DMS53 treated with DMSO at 0.1 percent for 48 hours (cell line): ENCODE results near the gene CRYBA4.
A peak's percentile ranks its signal among the peaks of the same experiment; 100 is the strongest.

ENCODE experiments used
- DNase-seq: peaks from one replicate; lab custom pipeline; 2025; ENCODE audit not compliant: unreplicated experiment; lab: John Stamatoyannopoulos, UW

The CRYBA4 gene

DNA sequence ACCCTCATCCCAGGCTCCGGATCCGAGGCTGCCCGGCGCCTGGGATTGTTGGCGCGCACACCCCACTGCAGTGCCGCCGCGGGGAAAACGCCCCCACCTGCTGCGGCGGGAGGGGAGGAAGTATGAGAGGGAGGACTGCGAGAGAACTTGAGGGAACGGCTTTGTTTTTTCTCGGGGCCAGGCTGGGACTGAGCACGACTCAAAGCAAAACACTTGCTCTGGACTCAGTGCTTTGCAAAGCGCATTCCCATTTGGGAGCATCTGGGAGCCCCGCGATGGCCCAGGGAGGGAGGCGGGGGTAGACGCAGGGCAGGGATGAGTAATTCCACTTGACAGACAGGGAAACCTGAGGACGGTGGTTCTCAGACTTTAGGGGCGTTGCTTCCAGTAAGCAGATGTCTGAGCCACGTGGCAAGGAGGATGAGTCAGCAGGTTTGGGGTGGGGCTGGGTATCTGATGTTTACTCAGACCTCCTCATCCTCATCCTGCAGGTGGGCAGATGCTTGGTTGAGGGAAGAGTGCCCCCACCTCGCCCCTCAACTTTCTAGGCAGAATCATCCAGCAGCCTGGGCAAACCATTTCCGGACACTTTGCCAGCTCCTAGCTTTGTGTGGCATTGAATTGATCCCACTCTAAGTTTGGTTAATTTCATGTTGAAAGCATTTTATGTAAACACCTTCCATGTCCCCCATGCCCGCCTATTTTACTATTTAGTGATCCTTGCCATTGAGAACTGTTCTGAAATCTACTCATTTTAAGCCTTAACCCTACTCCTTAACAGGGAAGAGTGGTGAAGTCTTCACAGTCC, 37.1 kb downstream of the CRYBA4 start:
- DNase-seq, result peak; percentile 53

DNA sequence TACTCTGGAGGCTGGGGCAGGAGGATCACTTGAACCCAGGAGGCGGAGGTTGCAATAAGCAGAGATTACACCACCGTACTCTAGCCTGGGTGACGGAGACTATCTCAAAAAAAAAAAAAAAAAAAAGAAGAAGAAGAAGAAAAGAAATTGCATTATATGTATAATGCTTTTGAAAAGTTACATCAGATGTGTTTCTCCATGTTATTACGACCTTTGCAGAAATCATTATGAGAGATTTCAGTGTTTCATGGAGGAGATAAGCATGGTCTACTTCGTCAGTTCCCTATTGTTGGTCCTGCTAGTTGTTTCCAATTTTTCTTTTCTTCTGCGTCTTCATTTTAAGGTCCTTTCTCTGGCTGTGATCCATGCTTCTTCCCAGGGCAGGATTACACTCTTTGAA, 38.6 kb downstream of the CRYBA4 start:
- no peak for DNase-seq

DNA sequence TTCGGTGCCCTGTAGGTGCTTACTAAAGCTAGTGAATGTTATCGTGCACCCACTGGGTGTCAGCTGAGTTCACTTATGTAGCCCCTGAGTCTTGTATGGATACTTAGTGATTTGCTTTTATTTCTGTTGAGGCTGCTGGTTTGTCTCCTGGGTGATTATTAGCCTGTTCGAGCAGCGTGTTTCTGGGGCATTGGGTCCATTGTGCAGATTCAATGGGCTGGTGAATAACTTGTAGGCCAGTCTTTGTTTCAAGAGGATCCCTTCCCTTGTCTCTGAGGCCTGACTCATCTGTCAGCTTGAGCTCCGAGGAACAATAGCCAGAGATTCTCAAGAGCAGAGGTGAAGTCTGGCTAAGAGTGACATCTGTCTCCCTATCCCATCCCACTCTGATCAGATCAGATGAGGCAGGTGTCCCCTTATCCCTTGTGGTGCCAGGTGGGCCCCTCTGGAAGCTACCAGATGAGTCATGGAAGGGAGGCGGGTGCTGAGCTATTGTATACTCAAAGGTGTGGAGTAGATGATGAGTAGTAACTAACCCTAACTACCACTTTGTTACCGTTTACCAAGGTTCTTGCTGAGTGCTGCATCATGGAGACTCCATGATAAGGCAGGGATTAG, 39.3 kb downstream of the CRYBA4 start:
- peak; percentile 76 for DNase-seq

DNA sequence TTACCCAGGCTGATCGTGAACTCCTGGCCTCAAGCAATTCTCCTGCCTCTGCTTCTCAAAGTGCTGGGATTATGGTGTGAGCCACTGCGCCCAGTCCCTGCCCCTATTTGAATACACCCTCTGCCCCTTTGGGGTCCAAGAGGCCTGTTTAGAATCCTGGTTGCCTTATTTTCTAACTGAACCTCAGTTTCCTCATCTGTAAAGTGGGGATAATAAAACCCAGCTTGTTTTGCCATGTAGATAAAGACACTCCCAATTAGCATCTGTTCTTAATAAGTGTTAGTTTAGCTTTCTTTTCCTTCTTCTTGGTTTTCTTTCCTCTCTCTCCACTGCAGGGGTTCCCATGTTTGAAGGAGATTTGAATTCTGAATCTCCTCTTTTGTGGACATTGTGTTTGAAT, 40.4 kb downstream of the CRYBA4 start:
- no peak for DNase-seq

DNA sequence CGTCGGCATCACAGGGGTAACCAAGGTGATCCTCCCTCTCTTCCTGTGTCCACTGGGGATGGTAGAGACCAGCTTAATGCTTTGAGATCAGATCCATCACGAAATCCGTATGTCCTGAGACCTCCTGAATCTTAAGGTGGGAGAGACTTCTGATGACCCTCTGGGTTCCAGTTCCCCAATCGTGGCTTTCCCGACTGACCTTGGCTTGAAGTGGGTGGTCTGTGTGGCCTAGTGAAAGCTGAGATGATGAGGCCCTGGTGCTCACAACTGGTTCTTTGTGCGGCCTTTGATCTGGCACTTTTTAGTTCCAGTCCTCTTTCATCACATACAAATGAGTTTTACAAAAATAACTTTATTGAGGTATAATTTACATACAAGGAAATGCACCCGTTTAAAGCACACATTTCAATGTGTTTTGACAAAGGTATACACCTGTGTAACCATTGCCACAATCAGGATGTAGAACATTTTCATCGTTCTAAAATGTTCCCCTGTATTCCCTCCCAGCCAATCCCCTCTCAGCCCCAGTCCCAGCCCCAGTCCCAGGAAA, 41.7 kb downstream of the CRYBA4 start:
- DNase-seq, result no peak

DNA sequence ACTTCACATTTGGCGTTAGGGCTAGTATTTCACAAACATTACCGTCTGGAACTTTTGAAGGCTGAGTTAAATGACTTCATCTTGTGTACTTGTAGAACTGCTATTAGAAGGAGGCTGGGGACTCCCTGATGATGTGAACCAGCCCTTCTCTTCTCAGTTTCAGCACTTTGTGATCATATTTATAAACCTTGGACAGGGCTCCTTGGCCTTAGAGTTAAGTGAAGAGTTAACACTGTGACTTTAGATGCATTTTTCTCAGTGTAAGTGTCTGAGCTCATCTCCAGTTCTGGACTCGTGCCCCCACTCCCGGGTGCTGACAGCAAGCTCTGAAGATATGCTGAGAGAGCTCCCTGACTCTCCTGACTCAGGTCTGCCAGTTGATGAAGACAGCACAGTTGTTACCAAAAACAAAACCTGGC, 44.1 kb downstream of the CRYBA4 start:
- no peak for DNase-seq

DNA sequence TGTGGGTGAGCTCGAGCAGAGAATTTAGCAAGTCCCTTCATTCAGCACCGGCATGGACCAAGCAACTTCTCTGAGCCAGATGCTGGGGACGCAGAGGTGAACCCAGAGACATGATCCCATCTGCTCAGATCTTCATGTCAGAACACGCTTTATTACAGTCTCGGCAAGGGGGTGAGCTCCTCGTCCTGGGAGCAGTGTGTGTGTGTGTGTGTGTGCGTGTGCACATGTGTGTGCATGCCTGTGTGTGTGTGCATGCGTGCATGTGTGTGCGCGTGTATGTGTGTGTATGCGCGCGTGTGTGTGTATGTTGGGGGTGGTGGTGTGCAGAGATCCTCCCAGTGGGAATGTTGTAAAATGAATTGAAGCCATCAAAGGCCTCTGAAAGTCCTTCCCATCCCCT, 45.4 kb downstream of the CRYBA4 start:
- no peak for DNase-seq

DNA sequence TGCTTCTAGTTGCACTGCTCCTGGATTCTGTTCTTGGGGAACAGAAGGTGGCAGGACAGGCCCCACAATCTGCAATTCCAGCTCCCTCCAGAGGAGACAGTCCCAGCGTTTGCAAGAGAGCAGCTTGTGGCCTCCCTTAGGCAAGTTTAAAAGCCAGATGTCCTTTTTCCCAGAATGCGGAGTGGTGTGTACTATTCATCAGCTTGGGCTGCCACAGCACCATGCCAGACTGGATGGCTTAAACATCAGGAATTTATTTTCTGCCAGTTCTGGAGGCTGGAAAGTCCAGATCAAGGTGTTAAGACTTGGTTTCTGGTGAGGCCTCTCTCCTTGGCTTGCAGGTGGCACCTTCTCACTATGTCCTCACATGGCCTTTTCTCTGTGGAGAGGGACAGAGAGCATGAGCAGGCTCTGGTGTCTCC, 47.3 kb downstream of the CRYBA4 start:
- no peak for DNase-seq

DNA sequence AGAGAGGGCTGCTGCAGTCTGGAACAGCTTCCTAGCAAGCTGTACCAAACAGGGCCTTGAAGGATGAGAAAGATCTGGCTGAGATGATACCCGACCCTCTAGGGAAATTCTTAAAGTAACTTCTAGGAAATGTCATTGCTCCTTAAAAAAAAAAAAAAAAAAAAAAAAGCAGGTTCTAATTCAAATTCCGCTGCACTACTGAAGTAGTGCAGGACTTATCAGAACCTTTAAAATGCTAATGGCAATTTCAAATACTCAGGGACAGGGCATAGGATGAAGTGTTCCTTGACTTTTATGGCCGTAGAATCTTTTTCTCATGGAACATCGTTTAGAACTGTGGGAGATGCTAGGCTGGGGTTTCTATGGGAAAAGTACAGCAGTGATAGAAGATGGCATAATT, 48.7 kb downstream of the CRYBA4 start:
- no peak for DNase-seq

DNA sequence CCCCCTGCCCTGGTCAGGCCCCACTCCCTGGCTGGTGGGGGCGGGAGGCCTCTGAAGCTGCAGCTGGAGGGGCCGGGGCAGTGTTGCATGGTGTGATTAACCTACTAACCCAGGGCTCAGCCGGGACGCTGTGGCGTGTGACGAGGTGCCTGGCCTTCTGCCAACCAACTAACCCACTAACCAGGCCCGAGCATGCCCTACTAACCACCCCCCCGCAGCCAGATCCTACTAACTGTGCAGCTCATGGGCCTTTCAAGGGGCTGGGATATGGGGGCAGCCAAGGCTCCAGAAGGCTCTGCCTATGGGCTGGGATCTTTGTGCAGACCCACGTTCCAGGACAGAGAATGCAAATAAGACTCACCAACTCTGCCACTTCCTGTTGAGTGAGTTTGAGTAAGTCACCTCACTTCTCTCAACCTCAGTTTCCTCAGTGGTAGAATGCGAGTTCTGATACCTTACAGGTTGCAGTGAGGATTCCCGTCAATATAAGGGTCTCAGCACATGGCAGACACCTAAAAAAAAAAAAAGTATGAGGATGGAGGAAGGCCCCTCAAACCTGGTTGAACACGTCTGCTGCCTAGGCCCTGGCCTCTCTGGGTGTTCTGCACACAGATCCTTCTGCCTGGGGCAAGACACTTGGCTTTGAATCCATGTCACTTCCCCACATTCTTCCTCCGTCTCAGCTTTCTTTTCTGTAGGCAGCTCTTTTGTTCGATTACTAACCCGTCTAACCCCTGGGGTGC, 49.7 kb downstream of the CRYBA4 start:
- no peak for DNase-seq

DNA sequence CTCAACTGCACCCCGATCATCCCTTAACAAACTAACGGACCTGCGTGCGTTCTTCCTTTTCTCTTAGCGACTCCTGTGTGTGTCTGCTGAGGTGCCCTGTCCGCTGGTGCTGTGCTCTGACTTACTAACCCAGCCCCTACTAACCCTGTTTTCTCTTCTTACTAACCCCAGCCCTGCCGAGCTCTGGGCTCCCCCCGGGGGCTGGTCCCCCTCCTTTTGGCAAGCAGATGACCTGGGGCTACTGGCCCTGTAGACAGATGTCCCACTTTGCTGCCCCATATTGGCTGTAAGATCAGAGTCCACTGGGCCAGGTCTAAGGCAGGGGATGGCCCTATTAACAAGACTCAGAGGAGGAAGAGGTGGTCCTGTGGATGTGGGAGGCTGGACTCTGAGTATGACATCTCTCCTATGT, 50.3 kb downstream of the CRYBA4 start:
- DNase-seq, result no peak

DNA sequence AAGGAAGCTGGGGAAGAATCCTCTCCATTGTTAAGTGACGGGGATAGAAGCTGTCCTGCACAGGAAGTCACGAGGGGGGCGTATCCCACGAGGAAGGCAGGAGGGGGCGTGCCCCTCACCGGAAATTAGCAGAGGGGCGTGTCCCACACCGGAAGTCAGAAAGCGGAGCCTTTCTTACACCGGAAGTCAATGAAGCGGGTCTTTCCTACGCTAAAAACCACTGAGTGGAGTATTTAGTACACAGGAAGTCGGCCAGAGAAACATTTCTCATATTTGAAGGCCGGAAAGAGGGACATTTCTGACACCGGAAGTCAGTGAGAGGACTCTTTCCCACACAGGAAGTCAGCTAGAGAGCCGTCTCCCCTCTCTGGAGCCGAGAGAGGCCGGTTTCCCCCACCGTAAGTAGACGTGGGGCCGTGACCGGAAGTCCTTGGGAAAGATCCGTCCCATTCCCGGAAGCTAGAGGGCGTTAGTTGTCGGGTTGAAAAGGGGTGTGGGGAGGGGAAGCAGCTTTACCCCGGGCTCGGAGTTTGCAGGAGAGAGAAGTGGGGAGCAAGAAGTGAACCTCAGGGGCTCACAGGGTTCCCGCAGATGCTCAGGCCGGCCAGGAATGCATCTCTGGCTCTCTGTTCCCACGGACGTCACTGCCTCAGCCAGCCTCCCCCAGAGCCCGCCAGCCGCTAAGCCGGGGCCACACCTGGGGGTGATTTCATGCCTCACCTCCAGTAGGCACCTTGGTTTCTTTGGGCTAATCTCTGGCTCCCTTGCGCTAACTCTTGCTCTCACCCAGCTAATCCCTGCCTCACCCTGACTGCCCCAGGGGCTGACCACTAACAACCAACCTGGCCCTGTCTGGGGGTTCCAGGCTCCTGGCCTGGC, 51.1 kb downstream of the CRYBA4 start:
- DNase-seq, result peak; percentile 79

DNA sequence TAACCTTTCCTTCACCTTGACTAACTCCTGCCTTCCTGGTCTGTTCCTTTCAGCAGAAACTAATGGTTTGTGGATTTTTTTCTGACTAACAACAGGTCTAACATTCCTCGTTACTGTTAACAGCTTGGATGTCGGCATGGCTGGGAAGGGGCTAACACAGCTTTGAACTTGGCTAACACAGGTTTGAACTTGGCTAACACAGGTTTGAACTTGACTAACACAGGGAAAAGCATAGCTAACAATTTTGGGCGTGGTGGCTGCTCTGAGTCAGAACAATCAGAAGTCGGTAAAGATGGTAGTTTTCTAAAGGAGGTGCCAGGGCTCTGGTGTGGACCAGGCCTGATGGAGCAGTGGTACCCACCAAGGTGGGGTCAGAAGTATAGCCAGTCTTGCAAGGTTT, 51.7 kb downstream of the CRYBA4 start:
- no peak for DNase-seq

DNA sequence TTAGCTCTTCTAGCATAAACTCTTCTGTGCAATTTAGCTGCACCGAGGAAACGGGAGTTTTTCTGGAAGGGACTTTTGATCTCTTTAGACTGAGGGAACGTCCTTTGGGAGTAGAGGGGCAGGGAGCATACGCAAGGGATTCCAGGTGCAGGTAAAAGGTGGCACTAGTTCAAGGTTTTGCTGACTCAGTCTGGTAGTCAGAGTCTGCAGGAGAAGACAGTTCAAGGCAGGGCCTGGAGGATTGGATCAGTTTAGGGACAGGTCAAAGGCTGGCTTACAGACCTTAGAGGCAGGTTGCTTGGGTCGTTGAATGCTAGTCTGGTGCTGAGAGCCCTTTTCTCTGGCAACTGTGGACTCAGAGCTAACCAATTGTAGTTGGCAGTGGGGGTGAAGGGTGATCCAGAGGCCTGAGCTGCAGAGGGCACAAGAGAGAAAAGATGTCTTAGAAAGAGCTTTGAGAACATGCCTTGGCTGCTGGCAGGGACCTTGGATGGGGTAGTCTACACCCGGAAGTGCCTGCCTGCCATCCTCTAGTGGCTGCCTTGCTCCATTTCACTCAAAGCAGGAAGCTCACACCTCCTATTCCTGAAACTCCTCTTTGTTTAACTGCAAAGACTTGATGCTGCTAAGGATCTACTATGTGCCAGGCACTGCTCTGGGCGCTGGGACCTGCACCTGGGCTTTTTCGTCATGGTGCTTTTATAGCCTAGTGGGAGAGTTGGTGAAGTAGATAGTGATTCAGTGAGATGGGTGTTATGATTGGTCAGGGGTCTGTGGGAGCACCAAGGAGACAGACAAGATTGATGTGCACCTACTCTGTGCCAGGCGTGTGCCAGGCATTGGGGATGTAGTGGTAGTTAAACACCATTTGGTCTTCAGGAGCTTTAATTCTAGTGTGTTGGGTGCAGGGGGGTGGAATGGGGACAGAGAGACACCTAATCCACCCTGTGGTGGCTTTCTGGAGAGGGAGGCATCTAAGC, 52.7 kb downstream of the CRYBA4 start:
- no peak for DNase-seq

DNA sequence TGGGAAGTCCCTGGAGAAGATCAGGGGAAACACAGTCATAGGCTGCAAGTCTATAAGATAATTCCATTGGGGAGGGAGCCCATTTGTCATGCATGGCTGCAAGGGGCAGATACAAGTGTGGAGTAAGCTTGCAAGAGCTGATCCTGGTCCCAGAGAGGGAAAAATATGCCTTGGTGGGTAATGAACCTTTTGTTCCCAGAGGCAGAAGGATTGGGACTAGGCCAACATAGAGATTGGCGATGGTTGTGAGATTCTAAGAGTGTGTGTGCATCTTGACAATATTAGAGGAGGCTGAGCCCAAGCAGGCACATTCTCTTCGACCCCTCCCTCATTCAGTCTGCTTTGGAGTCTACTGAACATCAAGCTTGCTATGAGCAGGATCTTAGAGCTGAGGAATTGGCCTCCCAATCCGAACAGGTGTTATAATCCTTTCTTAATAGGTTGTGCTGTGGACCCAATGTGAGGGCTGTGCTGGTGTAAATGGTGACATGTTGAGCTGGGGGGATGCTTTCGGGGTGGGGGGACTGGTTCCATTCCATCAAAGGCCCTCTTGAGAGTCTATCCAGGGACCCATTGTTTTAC, 54.0 kb downstream of the CRYBA4 start:
- no peak for DNase-seq

DNA sequence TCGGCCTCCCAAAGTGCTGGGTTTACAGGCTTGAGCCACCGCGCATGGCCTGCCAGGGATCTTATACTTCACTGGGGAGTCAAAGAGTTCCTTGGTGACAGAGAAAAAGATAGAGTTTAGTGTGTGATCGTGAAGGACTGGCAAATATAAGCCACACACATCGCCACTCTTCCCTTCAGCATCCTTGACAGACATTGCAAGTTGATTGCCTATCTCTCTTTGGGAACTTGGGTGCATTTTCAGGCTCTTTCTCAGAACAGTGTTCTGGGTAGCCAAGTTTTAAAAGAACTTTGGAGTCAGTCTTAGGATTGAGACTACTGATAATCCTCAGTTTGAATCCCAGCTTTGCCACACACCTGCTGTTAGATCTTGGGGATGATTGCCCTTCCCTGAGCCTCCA, 55.5 kb downstream of the CRYBA4 start:
- no peak for DNase-seq

DNA sequence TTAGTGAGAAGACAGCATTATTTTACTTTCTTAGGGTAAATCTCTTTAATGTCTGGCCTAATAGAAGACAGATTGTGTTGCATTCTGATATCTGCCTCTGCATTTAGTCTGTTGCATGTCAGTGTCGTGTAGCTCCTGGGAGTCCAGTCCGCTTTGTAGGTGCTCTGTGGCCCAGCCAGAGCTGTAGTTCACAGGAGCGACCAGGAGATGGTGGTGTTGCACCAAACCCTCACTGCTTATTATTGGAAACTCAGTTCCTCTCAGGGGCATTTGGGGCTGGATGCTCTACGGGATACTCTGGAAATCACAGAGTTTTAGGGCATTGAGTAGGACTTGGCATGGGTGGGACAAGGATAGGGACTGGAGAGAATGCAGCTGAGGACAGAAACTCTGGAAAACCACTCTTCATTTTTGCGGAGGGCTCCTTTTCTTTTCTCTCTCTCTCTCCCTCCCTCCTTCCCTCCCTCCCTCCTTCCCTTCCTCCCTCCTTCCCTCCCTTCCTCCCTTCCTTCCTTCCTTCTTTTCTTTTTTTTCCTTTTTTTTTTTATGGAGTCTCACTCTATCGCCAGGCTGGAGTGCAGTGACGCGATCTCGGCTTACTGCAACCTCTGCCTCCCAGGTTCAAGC, 57.4 kb downstream of the CRYBA4 start:
- DNase-seq, result peak; percentile 10
